Lung (tissue), 12 donors: Measurements from ENCODE around the gene SPEF2. TPM values are rescaled to one million over a fixed set of nuclear protein-coding genes. Genes with fewer than 3 reads are reported as not detected.

ENCODE experiments used
- ATAC-seq: fragments of 200-7000 bp; cut with Tn5 transposase; one replicate; pipeline ENCODE4 v1.9.1; 2020; ENCODE audit warnings: moderate number of reproducible peaks; ENCODE audit not compliant: insufficient read depth, low FRiP score
- DNase-seq, 3 donors: peaks; one replicate each; pipeline ENCODE4 v3.0.0-alpha.2; 2013 to 2017
- H3K27ac ChIP-seq, 2 donors: one replicate each; pipeline ENCODE4 v1.5.1; 2013; ENCODE audit warnings: mild to moderate bottlenecking in 2 of 2, moderate library complexity in 2 of 2, control low read depth in 1 of 2, inconsistent platforms in 1 of 2, low read depth in 1 of 2, low read length in 1 of 2
- H3K27me3 ChIP-seq, 3 donors: one replicate each; pipeline ENCODE4 v1.5.1; 2013; ENCODE audit warnings: low read length in 2 of 3; ENCODE audit not compliant: control insufficient read depth in 3 of 3, insufficient read depth in 3 of 3
- H3K36me3 ChIP-seq, 4 donors: one replicate each; pipeline ENCODE4 v1.5.1; 2013; ENCODE audit warnings: low read length in 4 of 4, mild to moderate bottlenecking in 1 of 4, moderate library complexity in 1 of 4; ENCODE audit not compliant: control insufficient read depth in 4 of 4, insufficient read depth in 4 of 4
- H3K4me1 ChIP-seq, 5 donors: one replicate each; pipeline ENCODE4 v1.5.1; 2013; ENCODE audit warnings: low read length in 5 of 5, mild to moderate bottlenecking in 2 of 5, moderate library complexity in 1 of 5; ENCODE audit not compliant: control insufficient read depth in 5 of 5, insufficient read depth in 5 of 5
- H3K4me3 ChIP-seq: one replicate; pipeline ENCODE4 v1.5.1; 2013; ENCODE audit warnings: mild to moderate bottlenecking, control low read depth, moderate library complexity
- H3K9ac ChIP-seq, 2 donors: one replicate each; pipeline ENCODE4 v1.5.1; 2013; ENCODE audit warnings: low read length in 2 of 2, control low read depth in 1 of 2; ENCODE audit not compliant: insufficient read depth in 1 of 2
- H3K9me3 ChIP-seq, 4 donors: one replicate each; pipeline ENCODE4 v1.5.1; 2013; ENCODE audit warnings: low read length in 3 of 4, mild to moderate bottlenecking in 1 of 4, moderate library complexity in 1 of 4; ENCODE audit not compliant: control insufficient read depth in 4 of 4, insufficient read depth in 3 of 4
- CTCF ChIP-seq: IDR thresholded peaks from 2 replicates; pipeline ENCODE4 v1.5.1; 2012; ENCODE audit warnings: mild to moderate bottlenecking; ENCODE audit errors: control extremely low read depth, extremely low read depth
- WGBS, 2 donors: extraction: QIAGEN DNeasy Blood & Tissue Kit; methylation state at CpG; one replicate each; pipeline ENCODE4 v1.1.7; 2013; 5-methylcytosine and 5-hydroxymethylcytosine counted together
- polyA plus RNA-seq, 2 donors: library from polyadenylated mRNA; stranded (reverse); fragments of 200-250 nt; gene quantifications; one replicate each; pipeline ENCODE4 v1.2.1, GENCODE V29; 2013
- total RNA-seq, 2 donors: library from RNA; depleted of rRNA in 1 of 2; stranded (reverse); fragments of >200 nt in 1 of 2; gene quantifications; one replicate each; pipeline ENCODE4 v1.2.1, GENCODE V29; 2014 to 2021
- donor health status: control.
- donor health status: control.
- donor health status: Bipolar disorder and iron deficiency.
- donor health status: healthy.
- donor health status: DM: yes; HTN: yes; CAD: no.

The SPEF2 gene
- total and polyA plus RNA-seq, 4 donors: 2.7 to 73.9 (median 11.3) TPM

GRCh38 chr5:35859101-35859661 lies 241.5 kb downstream of the SPEF2 start:
- Histone ChIP-seq H3K27me3 (no peaks in the 10 kb centered on the region), H3K4me1 (peaks cover 0 to 6% (median 0%) of the 10 kb centered on the region in 5 donors), H3K27ac (peak overlapping the region in 1 of 2 donors; percentile 67), H3K36me3 (peaks cover 0 to 2% (median 0%) of the 10 kb centered on the region in 4 donors), H3K4me3 (no peak overlapping the region), H3K9me3 (no peaks in the 10 kb centered on the region), H3K9ac (no peak overlapping the region)
- no peak for DNase-seq
- TF ChIP-seq CTCF: no peak
- no peak for ATAC-seq
- whole genome bisulfite sequencing, 2 donors: 53 to 65% methylated on average over 3 of the region's 3 CpGs

- Histone ChIP-seq H3K27me3 (no peaks in the 10 kb centered on the region), H3K9ac (no peak overlapping the region), H3K27ac (no peak overlapping the region), H3K36me3 (peaks cover 0 to 2% (median 0%) of the 10 kb centered on the region in 4 donors), H3K9me3 (no peaks in the 10 kb centered on the region), H3K4me1 (peaks cover 0 to 2% (median 0%) of the 10 kb centered on the region in 5 donors), H3K4me3 (no peak overlapping the region)
- 74 to 80% methylated on average over 1 of the region's 1 CpG for WGBS, 2 donors
- DNase-seq: no peak
- no peak for ATAC-seq
- no peak for TF ChIP-seq CTCF
These were observed 243.0 kb downstream of the SPEF2 start for GRCh38 chr5:35860686-35861085.

- no peak overlapping the region for H3K4me3 ChIP-seq
- no peak overlapping the region for H3K9ac ChIP-seq
- ATAC-seq: no peak
- TF ChIP-seq CTCF: no peak
- no peak for DNase-seq
- WGBS, 2 donors: 75 to 86% methylated on average over 1 of the region's 1 CpG
- H3K27me3 ChIP-seq: no peaks in the 10 kb centered on the region
- H3K27ac ChIP-seq: no peak overlapping the region
- peaks cover 0 to 2% (median 0%) of the 10 kb centered on the region in 4 donors for H3K36me3 ChIP-seq
- H3K9me3 ChIP-seq: no peaks in the 10 kb centered on the region
- no peaks in the 10 kb centered on the region for H3K4me1 ChIP-seq
These were observed 244.1 kb downstream of the SPEF2 start for GRCh38 chr5:35861718-35862117.

- DNase-seq: no peak
- peaks cover 0 to 2% (median 0%) of the 10 kb centered on the region in 4 donors for H3K36me3 ChIP-seq
- no peaks in the 10 kb centered on the region for H3K27me3 ChIP-seq
- no peak overlapping the region for H3K27ac ChIP-seq
- 56 to 79% methylated on average over 2 of the region's 2 CpGs for WGBS, 2 donors
- no peak for ATAC-seq
- H3K4me3 ChIP-seq: no peak overlapping the region
- no peaks in the 10 kb centered on the region for H3K9me3 ChIP-seq
- H3K4me1 ChIP-seq: no peaks in the 10 kb centered on the region
- H3K9ac ChIP-seq: no peak overlapping the region
- no peak for TF ChIP-seq CTCF
These were observed 244.5 kb downstream of the SPEF2 start for GRCh38 chr5:35862126-35862525.
